Measurements from ENCODE around the gene LIPC. TPM values are rescaled to one million over a fixed set of nuclear protein-coding genes. Genes with fewer than 3 reads are reported as not detected.

Gene LIPC
- polyA plus RNA-seq, 2 of the 4 experiments (the other 2 are of a cell fraction), result 0.13 to 0.30 TPM

GRCh38 chr15:58584789-58585461, 153.1 kb downstream of the LIPC start:
- ATAC-seq (peak in 1 of 2 experiments; percentile 56; a peak in 4 of 6 replicates), FAIRE-seq (no peak), DNase-seq (ENCODE audit: low read depth in 1 of 2, low spot score in 1 of 2) (no peak)
- Histone ChIP-seq H3K9me3 (peaks cover 19% of the 10 kb centered on the region; the same call in 2 of the 3 replicates), H3K27ac (peak overlapping the region in 1 of 2 experiments; percentile 16; a peak in 1 of 6 replicates), H3K4me2 (no peak overlapping the region), H3K4me1 (peaks cover 11% of the 10 kb centered on the region; the same call in 1 of the 3 replicates), H3K4me3 (no peak overlapping the region)
- whole genome bisulfite sequencing (ENCODE audit: missing lambda C conversion rate), result 86% methylated on average over 6 of the region's 6 CpGs
- POLR2A ChIA-PET, result no interaction called here
- no peak for TF ChIP-seq POLR2AphosphoS2 (conservative IDR thresholded peaks at IDR 0.05; ENCODE audit: low read length)
- no peak for TF ChIP-seq POLR2A (IDR thresholded peaks at IDR 0.05; ENCODE audit: low read length)
- CTCF ChIA-PET, result interaction anchor here (0.7 to 5.0 kb wide), 8 partner anchors 11 to 358 kb away, joined by 3 to 17 read pairs (median 3); partner anchors contain the start of gene MINDY2

GRCh38 chr15:58585693-58586443, 154.1 kb downstream of the LIPC start:
- TF ChIP-seq HOXB5 (CRISPR knock-in tag; IDR thresholded peaks at IDR 0.05) (no peak), TP53 (CRISPR knock-in tag; IDR thresholded peaks at IDR 0.05) (0 out of 2 replicates have a peak, but pooled peaks have one; percentile 52)
- Histone ChIP-seq H3K4me3 (no peak overlapping the region), H3K4me1 (peaks cover 15% of the 10 kb centered on the region; the same call in 1 of the 3 replicates), H3K27ac (no peak overlapping the region), H3K9me3 (peaks cover 19% of the 10 kb centered on the region; the same call in 2 of the 3 replicates), H3K4me2 (no peak overlapping the region)
- WGBS (ENCODE audit: missing lambda C conversion rate), result 92% methylated on average over 5 of the region's 5 CpGs
- ChIA-PET CTCF (interaction anchor here (0.6 to 5.0 kb wide), 8 partner anchors 12 to 943 kb away, joined by 3 to 17 read pairs (median 3); no protein-coding TSS in a partner anchor), POLR2A (interaction anchor here (0.6 kb wide), 1 partner anchor 161 kb away, joined by 3 read pairs; no protein-coding TSS in a partner anchor)
- DNase-seq (ENCODE audit: low read depth in 1 of 2, low spot score in 1 of 2), result no peak
- FAIRE-seq, result no peak
- peak in 1 of 2 experiments; percentile 32; a peak in 3 of 6 replicates for ATAC-seq

- no peak for DNase-seq (ENCODE audit: low read depth in 1 of 2, low spot score in 1 of 2)
These were observed 155.7 kb downstream of the LIPC start for GRCh38 chr15:58587486-58587885.

GRCh38 chr15:58588096-58588495, 156.3 kb downstream of the LIPC start:
- peaks cover 6% of the 10 kb centered on the region; the same call in 1 of the 3 replicates for H3K9me3 ChIP-seq
- ATAC-seq (peak in 1 of 2 experiments; percentile 35; a peak in 3 of 6 replicates), DNase-seq (ENCODE audit: low read depth in 1 of 2, low spot score in 1 of 2) (no peak), FAIRE-seq (no peak)
- no peak overlapping the region for H3K4me3 ChIP-seq
- 92% methylated on average over 1 of the region's 1 CpG for WGBS (ENCODE audit: missing lambda C conversion rate)
- peaks cover 17% of the 10 kb centered on the region; the same call in 1 of the 3 replicates for H3K4me1 ChIP-seq
- H3K4me2 ChIP-seq, result no peak overlapping the region
- TF ChIP-seq RAD21 (conservative IDR thresholded peaks at IDR 0.05 in 1 of 2, IDR thresholded peaks at IDR 0.05 in 1 of 2) (no peak), PBX3 (IDR thresholded peaks at IDR 0.05) (no peak), JUNB (IDR thresholded peaks at IDR 0.05) (no peak), SMC3 (IDR thresholded peaks at IDR 0.05) (no peak), MAX (IDR thresholded peaks at IDR 0.05) (no peak), E2F6 (IDR thresholded peaks at IDR 0.05; ENCODE audit: borderline replicate concordance, low read depth) (no peak), RARB (CRISPR knock-in tag; IDR thresholded peaks at IDR 0.05) (no peak), USF2 (IDR thresholded peaks at IDR 0.05) (no peak)
- CTCF ChIA-PET, result interaction anchor here (0.6 to 1.6 kb wide), 7 partner anchors 14 to 360 kb away, joined by 3 to 7 read pairs (median 4); partner anchors contain the start of gene MINDY2
- POLR2A ChIA-PET, result no interaction called here
- no peak overlapping the region for H3K27ac ChIP-seq

More at GRCh38 chr15:58587486-58587885, 155.7 kb downstream of the LIPC start:
- TF ChIP-seq EP300 (IDR thresholded peaks at IDR 0.05) (no peak), MYC (IDR thresholded peaks at IDR 0.05; ENCODE audit: borderline replicate concordance, low read length) (no peak), CHD2 (IDR thresholded peaks at IDR 0.05; ENCODE audit: low read length, partially characterized antibody) (no peak), CBX2 (IDR thresholded peaks at IDR 0.05; ENCODE audit: borderline replicate concordance, low read depth) (no peak), E2F6 (IDR thresholded peaks at IDR 0.05; ENCODE audit: borderline replicate concordance, low read depth) (no peak), KDM5A (IDR thresholded peaks at IDR 0.05) (no peak), FOSB (CRISPR knock-in tag; IDR thresholded peaks at IDR 0.05) (no peak), SMC3 (IDR thresholded peaks at IDR 0.05) (no peak), RARB (CRISPR knock-in tag; IDR thresholded peaks at IDR 0.05) (no peak)
- ChIA-PET POLR2A (no interaction called here), CTCF (interaction anchor here (1.0 to 5.0 kb wide), 3 partner anchors 13 to 64 kb away, joined by 3 to 17 read pairs (median 4); no protein-coding TSS in a partner anchor)
- Histone ChIP-seq H3K4me3 (no peak overlapping the region), H3K9me3 (peaks cover 12% of the 10 kb centered on the region; the same call in 1 of the 3 replicates), H3K4me1 (peaks cover 17% of the 10 kb centered on the region; the same call in 1 of the 3 replicates), H3K27ac (no peak overlapping the region), H3K4me2 (no peak overlapping the region)
- FAIRE-seq, result no peak
- 88% methylated on average over 4 of the region's 4 CpGs for WGBS (ENCODE audit: missing lambda C conversion rate)
- ATAC-seq, result no peak
